Stimulated activated CD4-positive, alpha-beta T cell treated with anti-CD3 and anti-CD28 coated beads, TNF-alpha, amount 100 ng/mL, for 4 hours (primary cell): ENCODE data around the gene SLC9B1.
"Not testable (repeated sequence)": the region's sequence is repeated elsewhere in the genome, so short reads cannot be mapped to it uniquely, and the experiment has no call there.

Experiments used
- DNase-seq, 3 experiments: peaks; one replicate each; pipeline ENCODE4 v3.0.0-alpha.2; 2020; ENCODE audit warnings: low read depth in 3 of 3

SLC9B1 gene

DNA sequence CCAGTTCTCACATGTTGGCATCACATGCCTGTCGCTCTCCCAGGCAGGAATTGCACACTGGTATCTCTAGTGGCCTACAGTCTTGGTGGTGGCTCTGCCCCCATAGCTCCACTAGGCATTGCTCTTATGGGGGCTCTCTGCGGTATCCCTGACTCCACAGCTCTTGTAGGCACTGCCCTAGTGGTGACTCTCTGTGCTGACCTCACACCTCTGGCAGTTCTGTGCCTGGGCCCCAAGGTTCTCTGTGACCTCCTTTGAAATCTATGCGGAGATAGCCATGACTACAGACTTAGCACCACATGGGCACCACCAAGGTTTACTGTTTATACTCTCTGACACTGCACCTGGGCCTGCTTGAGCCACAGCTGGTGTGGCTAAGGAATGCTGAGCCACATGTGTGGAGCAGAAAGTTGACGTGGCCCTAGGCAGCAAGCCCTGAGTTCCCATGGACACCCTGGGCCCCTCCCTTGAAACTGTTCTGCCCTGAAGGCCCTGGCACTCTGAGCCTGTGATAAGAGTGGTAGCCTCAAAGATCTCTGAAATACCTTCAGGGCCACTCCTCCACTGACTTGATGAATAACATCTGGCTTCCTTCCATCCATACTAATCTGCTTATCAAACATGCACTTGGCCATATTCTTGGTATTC, 8.0 kb downstream of the SLC9B1 start:
- DNase-seq, result no peak

DNA sequence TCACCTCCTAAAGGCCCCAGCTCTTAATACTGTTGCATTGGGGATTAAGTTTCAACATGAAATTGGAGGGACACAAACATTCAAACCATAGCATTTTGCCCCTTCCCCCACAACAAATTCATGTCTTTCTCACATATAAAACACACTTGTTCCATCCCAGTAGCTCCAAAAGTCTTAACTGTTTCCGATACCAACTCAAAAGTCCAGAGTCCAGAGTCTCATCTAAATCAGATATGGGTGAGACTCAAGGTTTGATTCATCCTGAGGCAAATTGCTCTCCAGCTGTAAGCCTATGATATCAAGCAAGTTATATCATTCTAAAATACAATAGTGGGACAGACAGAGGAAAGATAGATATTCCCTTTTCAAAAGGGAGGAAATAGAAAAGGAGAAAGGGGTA, 8.7 kb downstream of the SLC9B1 start:
- DNase-seq, result no peak

DNA sequence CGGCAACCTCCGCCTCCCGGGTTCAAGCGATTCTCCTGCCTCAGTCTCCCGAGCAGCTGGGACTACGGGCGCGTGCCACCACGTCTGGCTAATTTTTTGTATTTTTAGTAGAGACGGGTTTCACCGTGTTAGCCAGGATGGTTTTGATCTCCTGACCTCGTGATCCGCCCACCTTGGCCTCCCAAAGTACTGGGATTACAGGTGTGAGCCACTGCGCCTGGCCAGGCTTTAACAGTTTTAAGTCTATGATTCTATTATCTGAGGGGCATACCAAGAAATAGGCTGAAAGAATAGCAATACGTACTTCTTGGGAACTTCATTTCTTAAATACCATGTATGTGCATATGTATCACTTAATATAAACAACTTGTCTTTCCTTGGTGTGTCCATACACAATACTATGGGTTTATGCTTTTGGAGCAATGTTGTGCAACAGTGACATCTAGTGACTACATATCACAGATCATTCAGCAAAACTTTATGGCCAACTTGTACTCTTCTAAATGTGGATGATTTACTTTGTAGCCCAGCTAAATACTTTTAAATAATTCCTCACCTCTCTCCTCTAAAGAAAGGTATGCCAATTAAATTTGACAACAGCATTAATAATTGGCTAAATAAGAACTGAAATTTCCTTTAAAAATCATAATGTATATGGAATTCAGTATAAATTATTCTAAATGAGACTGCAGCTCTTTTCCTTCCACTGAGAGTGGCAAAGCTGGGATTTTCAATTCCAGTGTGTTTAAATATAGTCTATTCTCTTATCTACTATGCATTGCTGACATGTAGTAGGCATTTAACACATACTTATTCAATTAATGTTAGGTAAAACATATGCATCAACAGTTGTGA, 10.4 kb downstream of the SLC9B1 start:
- DNase-seq, result no peak

DNA sequence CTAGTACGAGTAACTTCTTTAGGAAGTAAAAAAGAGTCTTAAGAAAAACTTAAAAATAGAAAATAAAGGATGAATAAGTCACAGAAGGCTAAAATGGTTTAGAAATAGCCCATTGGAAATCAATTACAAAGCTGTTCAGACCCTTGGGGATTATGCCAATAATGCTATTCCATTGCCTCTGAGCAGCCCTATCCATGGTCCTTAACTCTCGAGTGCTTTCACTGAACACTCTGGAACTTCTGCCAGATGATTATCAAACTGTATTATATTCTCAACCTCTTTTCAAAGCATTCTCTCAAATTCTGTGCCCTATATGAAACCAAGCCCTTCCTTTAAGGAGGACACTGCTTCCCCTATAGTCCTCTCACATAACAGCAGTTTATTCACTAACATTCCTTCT, 17.0 kb downstream of the SLC9B1 start:
- DNase-seq, result no peak

DNA sequence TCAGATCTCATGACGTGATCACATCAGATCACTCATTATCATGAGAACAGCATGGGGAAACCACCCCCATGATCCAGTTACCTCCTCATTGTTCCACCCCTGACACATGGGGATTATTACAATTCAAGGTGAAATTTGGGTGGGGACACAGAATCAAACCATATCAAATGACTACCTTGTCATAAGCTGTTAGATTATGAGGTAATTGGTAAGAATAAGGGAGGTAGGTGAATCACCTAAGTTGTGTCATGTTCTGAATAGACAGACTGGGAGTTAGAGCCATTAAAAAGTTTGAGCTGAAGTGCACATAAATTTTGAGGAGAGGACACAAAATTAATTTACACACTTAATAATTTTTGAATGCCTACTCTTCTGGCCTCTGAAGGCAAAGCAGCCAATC, 24.7 kb downstream of the SLC9B1 start:
- DNase-seq, result no peak

DNA sequence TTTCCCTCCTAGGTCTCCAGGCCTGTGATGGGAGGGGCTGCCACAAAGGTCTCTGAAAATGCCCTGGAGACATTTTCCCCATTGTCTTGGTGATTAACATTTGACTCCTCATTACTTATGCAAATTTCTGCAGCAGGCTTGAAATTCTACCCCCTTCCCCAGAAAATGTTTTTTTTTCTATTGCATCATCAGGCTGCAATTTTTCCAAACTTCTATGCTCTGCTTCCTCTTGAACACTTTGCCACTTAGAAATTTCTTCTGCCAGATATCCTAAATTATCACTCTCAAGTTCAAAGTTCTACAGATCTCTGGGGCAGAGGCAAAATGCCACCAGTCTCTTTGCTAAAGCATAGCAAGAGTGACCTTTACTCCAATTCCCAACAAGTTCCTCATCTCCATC, 25.5 kb downstream of the SLC9B1 start:
- not testable (repeated sequence) for DNase-seq

DNA sequence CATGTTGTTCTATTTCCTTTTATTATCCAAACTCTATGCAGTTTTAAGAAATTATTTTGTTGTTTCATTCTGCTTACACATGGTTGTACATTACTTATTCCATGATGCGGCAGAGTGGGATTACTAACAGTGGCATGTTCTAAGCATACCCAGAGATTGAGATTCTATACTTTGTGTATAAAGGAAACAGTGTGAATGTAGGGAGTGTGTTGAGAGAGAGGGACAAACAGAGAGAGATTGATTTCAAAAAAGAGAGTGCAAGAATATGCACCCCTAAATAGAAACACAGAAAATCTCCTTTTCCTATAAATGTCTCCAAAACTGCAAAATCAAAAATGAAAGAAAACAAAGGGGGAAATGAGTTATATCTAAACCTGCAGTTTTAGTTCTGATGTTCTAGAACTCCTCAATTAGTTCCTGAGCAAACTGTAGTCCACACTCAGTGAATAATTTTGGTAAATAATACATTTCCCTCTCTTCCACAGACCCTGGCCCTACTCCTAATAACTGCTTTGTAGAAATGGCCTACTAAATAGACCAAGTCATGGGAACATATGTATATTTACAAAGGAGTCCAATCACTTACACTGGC, 31.0 kb downstream of the SLC9B1 start:
- no peak for DNase-seq

DNA sequence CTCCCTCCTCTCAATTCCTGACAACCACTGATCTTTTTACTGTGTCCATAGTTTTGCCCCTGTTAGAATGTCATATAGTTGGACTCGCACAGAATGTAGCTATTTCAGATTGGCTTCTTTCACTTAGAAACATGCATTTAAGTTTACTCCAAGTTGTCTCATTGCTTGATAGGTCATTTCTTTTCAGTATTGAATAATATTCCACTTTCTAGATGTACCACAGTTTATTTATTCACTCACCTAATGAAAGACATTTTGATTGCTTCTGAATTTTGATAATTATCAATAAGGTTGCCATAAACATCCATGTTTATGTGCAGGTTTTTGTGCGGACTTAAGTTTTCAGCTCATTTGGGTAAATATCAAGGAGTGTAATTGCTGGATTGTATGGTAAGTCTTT, 38.5 kb downstream of the SLC9B1 start:
- DNase-seq, result no peak

DNA sequence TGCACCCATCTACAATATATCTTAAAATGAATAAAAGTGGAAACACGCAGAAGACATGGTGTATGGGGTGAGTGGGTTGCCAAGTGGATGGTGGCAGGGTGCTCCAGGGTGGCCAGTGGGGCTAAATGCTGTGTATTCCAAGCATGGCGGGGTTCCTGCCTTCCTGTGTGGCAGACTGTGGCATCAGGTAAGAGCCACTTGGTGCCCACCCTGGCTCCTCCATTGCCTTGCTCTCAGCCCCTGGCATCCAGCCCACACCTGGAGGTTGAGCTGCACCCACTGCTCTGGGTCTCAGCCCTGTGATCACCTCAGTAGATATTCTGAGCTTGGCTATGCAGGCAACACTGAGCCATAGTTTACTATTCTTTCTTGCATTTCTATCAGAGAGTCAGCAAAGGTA, 57.7 kb downstream of the SLC9B1 start:
- not testable (repeated sequence) for DNase-seq

DNA sequence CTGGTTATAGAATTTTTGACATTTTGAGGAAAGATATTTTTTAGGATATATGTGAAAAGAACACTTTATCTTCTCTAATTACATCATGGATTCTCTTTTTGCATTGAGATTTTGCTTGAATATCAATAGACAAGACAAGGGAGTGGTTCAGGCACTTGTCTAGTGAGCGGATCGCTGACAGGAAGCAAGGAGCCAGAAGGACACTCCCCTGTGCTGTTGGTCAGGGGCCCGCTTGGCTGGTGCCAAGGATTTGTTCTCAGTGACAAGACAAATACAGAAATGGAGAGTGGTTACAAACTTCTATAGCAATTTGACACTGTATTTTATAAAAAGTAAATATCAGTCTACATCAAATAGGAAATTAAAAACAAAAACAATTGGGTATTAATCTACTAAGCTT, 60.0 kb downstream of the SLC9B1 start:
- DNase-seq, result no peak

DNA sequence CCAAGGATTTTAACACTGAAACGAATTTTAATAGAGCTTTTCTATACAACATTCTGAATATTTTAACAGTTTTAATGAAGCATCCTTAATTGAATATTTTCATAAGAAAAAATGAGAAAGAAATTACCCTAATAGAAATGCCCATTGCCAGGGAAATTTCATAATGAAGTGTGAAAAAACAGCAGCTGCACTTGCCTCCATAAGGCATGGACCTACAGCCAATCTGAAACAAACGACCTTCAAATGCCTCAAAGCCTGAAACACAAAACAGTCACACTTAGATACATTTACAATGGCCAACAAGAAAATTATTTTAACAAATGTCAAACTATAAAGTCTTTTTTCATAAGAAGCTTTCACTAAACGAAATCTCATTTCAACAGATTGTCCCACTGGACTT, 74.4 kb downstream of the SLC9B1 start:
- no peak for DNase-seq

DNA sequence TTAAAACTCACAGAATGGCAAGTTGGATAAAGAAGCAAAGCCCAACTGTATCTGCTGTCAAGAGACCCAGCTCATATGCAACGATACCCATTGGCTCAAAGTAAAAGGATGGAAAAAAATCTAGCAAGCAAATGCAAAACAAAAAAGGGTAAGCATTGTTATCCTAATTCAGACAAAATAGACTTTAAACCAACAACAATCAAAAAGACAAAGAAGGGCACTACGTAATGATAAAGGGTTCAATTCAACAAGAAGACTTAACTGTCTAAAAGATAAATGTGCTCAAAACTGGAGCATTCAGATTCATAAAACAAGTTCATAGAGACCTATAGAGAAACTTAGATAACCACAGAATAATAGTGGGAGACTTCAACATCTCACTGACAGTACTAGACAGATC, 81.4 kb downstream of the SLC9B1 start:
- not testable (repeated sequence) for DNase-seq

DNA sequence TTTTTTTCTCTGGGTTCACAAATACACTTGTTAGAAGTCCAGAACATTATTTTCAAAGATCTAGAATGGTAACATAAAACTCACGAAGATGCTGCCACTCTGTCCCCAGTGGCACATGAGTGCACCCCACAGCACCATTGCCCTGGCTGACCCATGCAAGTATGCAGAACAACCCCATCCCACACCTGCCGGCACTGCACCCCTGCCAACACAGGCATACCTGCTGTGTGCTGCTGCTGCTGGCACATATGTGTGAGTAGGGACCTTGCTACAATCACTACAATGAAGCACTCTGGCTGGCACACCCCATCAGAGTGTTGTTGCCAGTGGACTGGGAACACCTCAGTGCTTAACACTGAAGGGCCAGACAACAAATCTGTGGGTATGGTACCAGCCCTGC, 83.8 kb downstream of the SLC9B1 start:
- no peak for DNase-seq

DNA sequence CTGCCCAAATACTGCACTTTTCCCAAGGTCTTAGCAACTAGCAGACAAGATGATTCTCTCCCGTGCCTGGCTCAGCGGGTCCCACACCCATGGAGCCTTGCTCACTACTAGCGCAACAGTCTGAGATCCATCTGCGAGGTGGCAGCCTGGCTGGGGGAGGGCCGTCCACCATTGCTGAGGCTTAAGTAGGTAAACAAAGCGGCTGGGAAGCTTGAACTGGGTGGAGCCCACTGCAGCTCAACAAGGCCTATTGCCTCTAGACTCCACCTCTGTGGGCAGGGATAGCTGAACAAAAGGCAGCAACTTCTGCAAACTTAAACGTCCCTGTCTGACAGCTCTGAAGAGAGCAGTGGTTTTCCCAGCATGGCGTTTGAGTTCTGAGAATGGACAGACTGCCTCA, 99.8 kb downstream of the SLC9B1 start:
- not testable (repeated sequence) for DNase-seq

DNA sequence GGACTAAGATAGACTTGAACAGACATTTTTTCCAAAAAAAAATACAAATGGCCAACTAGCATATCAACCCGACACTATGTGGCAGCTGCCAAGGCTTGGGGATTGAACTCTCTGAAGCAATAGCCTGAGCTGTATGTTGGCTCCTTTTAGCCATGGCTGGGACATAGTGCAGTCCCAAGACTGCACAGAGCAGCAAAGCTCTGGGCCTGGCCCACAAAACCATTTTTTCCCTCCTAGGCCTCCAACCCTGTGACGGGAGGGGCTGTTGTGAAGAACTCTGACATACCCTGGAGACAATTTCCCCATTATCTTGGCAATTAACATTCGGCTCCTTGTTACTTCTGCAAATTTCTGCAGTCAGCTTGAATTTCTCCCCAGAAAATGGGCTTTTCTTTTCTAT, 100.6 kb downstream of the SLC9B1 start:
- DNase-seq, result no peak

DNA sequence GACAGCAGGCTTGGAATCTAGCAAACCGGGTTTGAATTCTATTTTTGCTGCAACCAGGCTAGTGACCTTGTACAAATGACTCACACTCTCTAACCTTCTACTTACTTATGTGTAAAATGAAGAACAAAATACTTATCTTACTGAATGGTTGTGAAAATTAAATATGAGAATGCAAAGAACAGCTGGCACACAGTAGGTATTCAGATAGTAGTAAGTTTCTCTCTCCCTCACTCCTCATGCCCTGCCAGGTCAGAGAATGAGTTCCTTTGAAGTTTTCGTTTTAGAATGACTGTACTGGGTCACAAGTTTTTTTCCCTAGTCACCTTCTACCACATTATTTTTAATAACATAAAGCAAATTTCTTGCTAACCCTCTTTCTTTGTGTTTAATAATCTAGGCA, 117.7 kb downstream of the SLC9B1 start:
- DNase-seq, result no peak

DNA sequence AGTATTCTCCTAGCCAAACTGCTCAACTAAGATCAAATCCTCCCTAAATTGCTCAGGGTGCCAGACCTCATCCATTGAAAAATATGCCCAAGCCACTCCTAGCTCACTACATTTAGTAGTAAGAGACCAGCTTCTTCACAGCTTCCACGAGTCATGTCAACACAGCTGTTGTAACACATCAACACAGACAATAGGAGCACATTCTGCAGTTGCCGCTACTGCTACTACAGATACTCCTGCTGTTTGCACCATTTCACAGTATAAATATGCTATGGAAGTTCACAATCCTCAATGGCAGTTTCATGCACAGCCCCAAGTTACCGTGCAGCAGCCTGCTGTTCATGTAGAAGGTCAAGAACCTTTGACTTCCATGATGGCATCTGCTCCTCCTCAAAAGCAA, 121.9 kb downstream of the SLC9B1 start:
- not testable (repeated sequence) for DNase-seq

DNA sequence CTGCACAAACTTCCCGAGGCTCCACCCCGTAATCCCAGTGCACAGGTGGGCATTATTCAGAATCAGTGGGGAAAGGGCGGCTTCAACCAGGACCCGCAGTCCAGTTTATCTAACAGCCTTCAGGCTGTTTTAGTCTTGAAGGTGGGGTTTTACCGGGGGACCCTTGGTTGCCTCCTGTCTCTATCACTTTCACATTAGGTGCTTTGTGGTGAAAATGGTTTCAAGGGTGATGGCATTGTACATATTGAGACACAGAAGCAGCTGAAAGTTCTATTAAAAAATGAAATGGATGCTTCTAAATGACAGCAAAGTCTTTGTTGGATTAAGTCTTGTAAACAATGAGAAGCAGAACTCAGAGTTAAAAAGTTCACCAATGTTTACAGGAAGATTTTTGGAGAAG, 123.0 kb downstream of the SLC9B1 start:
- not testable (repeated sequence) for DNase-seq

DNA sequence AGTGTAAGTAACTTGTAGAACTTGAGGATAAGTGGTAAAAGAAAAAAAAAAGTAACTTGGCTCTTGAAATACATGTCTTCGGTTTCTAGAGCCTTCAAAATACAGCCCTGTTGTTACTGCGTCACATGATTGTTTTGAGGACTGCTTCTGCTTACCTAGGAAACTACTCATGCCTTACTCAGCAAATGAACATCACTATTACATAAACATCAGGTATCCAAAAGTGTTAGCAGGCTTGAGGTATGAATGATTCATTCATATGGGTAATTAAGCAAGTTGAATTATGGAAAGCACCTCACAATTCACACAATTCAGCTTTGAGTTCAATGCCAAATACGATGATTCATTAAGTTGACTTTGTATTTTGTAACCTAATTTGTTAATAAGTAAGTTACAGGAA, 129.6 kb downstream of the SLC9B1 start:
- DNase-seq, result not testable (repeated sequence)

DNA sequence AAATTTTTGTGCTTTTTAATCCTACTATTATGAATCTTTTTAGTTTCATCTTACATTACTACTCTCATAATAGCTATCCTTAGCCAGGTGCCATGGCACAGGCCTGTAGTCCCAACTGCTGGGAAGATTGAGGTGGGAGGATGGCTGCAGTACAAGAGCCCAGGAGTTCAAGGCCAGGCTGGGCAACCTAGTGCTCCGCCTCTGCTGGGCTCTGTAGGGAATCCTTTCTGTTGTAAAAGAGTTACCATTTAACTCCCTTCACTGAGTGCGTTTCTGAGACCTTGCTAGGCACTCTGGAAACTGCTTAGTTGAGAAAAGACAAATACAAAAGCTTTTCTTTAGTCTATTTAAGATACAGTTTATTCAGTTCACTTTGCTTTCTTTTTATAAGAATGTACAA, 130.9 kb downstream of the SLC9B1 start:
- not testable (repeated sequence) for DNase-seq

DNA sequence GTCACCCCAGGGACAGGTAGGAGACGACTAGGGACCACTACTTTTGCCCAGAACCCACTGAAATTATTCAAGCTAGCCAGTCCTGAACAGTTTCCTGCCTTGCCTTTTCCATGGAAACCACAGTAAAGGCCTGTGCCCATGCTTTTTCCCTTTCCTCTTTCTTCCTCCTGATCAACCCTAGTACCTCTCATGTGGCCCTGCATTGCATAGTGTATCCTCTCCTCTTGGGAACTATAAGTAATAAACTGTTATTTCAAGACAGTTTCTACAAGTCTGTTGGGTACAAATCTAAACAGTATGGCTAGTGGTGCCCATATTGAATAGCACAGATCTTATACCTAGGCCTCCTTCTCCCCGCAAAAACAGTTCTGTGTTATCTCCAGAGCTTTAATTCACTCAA, 136.2 kb downstream of the SLC9B1 start:
- DNase-seq, result no peak

DNA sequence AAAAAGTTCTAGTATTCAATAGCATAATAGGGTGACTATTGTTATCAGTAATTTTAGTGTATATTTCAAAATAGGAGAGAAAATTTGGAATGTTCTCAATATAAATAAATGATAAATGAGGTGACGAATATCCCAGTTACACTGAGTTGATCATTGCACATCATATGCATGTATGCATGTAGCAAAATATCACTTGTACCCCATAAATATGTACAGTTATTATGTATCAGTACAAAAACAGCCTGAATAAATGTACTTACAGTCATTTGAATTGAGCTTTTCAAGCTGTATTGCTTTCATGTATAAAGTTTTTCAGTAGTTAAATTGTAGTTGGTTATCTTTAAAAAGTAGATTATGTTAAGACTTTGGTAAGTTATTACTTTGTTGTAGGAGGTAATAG, 138.2 kb downstream of the SLC9B1 start:
- no peak for DNase-seq

DNA sequence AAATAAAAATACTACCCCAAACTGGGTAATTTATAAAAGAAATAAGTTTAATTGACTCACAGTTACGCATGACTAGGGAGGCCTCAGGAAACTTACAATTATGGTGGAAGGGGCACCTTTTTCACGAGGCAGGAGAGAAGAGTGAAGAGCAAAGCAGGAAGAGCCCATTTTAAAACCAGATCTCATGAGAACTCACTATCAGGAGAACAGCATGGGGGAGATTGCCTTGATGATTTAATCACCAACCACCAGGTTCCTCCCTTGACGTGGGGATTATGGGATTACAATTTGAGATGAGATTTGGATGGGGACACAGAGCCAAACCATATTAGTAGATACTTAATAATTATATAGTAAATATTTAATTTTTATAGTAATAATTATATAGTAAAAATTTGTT, 140.6 kb downstream of the SLC9B1 start:
- DNase-seq, result no peak
